GM19351 (cell line): ENCODE data around the gene GSK3A.

Source experiments
- ATAC-seq: cut with Tn5 transposase; IDR thresholded peaks from one replicate; pipeline ENCODE4 v1.9.1; 2021; ENCODE audit warnings: mild to moderate bottlenecking, moderate library complexity; ENCODE audit not compliant: unreplicated experiment

The GSK3A gene

GRCh38 chr19:42249769-42250168, 7.4 kb upstream of the GSK3A start:
- ATAC-seq: no peak

GRCh38 chr19:42249149-42249750, 6.8 kb upstream of the GSK3A start:
- no peak for ATAC-seq

GRCh38 chr19:42248270-42249148, 6.1 kb upstream of the GSK3A start:
- ATAC-seq: no peak

GRCh38 chr19:42247640-42248199, 5.3 kb upstream of the GSK3A start:
- no peak for ATAC-seq

DNA sequence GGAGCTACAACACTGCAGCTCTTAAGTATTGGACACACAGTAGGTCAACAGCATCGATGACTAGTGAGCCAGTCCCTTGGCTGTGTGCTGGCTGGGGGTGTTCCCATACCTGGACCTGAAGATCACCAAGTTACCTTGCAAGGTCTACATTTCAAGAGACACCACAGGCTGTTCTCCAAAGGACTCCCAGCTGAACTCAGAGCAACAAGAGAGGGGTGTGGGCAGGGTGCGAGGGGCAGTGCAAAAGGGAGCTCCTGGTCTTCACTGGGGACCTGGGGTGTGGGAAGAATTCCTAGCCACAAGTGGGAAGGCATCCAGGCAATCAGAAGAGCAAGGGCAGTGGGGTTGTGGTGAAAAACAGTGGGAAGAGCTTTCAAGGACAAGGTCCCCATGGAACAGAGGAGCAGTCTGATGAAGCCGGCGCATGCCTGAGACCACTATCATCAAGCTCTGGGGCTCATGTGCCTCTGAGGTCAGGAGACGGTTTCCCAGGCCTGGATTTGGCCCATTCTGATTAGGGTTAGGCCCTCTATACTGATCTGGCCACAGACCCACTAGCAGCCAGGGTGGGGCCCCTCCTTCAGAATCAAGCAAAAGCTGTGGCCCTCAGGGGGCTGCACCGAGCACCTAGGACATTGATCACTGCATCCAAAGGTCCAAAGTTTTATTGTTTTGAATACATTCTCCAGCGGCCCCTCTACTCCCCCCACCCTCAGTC, 4.7 kb upstream of the GSK3A start:
- ATAC-seq: no peak

GRCh38 chr19:42246143-42246921, 3.9 kb upstream of the GSK3A start:
- no peak for ATAC-seq

GRCh38 chr19:42245231-42245630, 2.8 kb upstream of the GSK3A start:
- no peak for ATAC-seq

DNA sequence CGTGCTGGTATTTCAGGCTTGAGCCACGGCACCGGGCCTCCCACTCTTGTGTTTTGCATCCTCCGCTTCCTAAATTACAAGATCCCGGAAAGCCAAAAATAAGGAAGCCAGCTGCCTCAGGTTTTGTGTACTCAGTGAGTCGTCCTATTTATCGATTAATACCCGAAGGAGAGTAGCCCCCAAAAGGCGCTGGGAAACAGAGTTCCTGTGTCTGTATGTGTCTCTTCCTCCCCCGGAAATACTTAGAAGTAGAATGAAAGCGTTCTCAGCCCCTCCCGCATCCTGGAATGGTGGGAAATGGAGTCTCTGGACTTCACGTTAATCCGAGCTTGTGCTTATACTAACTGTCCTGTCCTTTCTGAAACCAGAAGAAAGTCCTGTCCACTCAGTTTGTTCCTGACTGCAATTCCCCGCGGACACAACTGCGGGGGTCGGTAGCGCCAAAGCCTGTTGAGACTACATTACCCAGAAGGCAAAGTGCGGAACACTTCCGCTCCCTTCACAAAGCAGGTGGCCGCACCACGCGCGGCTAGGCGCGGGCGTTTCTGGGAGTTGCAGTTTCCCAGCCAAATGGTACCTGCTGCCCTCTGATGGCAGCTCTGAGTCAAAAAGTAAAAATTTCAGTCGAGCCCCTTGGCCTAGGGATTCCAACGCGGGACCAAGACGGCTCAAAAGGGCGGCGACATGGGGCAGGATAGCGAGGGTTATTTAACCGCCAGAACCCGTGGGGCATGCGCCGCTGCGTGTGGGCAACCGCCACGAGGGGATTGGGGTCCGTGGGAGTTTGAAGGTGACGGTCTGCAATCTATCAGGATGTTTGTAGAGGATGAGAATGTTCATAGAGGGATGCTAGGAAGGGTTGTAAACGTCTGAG, 2.2 kb upstream of the GSK3A start:
- peak; percentile 34 for ATAC-seq

DNA sequence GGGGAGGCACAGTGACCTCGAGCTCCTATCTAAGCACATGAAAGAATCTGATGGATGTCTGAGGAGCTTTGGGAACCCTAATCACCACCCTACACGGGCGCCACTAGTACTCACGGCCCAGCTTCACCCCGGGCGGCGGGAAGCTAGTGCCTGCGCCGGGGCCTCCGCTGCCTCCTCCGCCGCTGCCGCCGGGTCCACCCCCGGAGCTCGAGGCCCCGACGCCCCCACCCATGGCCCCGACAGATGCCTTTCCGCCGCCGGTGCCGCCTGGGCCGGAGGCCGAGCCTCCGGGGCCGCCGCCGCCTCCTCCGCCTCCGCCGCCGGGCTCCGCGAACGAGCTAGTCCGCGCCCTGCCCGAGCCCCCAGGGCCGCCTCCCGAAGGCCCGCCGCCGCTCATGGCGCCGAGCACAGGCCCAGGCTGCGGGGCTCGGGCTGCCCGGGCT, 312 bp downstream of the GSK3A start:
- no peak for ATAC-seq

DNA sequence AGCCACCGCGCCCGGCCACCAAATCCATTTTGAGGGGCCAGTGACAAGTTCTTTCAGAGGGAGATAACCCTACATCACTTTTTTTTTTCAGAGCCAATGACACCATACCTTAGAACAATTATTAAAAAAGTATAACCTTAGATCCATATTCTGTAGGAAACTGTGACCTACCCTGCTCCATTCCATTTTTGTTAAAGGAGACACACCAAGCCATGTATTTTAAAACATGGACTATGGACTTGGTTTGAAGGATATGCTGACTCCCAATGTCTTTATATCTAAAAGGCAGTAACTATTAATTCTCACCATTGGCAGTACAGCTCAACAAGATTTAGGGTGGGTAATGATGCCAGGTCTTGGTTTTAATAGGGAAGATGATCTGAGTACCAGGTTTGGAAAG, 1.1 kb downstream of the GSK3A start:
- ATAC-seq: no peak

DNA sequence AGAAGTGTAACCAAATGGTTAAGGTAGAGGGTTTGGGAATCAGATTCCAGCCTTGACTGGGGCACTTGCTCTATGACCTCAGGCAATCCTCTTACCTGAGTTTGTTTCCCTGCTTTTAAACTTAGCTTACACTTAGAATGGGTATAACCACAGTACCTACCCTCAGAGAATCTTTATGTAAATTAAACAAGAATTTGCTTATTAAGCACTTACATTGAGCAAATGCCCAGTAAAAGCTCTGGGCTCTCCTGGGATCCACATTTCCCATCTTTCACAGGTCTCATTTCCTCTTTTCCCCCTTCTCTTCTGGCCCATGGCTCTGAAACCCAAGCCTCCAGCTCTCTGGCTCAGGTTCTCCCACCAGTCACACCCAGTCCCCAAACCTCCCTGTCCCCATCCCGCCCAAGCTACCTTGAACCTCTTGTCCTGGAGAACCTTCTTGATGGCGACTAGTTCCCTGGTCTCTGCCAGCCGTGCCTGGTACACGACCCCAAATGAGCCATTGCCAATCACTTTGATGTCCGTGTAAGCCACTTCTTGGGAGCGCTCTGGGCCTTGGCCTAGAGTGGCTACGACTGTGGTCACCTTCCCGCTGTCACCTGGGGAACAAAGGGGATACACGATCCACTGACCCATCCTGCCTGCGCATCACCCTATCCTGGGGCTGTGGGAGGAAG, 2.7 kb downstream of the GSK3A start:
- no peak for ATAC-seq

DNA sequence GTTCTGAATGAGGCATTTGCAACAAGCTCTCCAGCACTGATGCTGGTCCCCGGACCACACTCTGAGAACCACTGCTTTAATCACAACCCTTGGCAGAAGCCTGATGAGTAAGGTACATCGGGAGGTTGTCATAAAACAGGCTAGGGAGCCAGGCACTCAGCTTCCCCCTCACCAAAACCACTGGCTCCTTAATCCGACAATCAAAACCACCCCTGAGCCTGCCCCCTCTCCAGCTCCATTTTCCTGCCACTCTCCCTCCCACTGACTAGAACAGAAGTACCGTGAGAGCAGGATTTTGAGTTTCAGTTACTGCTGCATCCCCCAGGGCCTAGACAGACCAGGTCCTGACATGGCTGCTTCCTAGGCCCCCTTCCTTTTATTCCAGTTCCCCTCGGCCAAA, 7.2 kb downstream of the GSK3A start:
- ATAC-seq: no peak

GRCh38 chr19:42234364-42234763, 8.0 kb downstream of the GSK3A start:
- no peak for ATAC-seq

DNA sequence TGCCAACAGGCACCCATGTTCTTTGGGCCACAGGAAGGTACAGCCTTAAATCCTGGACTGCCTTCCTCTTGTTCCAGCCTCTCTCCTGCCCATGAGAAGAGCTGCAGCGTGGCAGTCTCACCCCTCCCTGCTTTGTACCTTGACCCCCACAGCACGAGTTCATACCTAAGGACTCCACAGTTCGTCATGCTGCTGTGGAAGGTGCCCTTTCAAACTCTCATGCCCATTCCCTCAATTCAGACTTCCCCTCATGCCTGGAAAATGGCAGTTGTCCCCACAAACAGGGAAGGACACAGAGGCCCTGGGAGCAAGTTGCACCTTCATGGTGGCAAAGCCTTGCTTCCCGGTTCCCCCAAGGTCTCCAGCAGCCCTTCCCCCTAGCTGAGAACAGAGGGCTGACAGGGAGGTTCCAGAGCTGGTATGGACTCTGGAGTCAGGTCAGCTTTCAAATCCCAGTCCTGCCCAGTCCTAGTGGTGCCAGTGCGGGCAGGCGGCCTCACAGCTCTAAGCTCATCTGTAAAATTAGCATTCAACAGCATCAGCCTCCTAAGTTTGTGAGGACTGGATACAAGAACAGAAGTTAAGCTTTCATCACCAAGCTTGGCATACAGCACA, 8.6 kb downstream of the GSK3A start:
- no peak for ATAC-seq

- no peak for ATAC-seq
These were observed 9.3 kb downstream of the GSK3A start for GRCh38 chr19:42233106-42233505.

DNA sequence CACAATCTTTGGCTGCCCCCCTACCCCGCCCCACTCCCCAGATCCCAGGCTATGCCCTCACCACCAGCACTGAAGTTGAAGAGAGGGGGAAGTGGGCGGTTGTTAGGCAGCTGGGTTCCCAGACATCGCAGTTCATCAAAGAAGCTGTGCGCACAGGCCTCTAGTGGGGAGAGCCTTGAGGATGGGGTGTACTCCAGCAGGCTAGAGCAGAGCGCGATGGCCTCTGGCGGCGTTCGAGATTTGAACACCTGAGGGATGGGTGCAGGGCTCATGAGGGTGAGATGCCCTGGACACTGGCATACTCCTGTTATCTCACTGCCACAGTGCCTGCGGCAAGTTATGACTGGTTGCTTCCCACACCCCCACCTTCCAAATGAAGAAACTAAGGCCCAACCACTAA, 10.0 kb downstream of the GSK3A start:
- no peak for ATAC-seq

DNA sequence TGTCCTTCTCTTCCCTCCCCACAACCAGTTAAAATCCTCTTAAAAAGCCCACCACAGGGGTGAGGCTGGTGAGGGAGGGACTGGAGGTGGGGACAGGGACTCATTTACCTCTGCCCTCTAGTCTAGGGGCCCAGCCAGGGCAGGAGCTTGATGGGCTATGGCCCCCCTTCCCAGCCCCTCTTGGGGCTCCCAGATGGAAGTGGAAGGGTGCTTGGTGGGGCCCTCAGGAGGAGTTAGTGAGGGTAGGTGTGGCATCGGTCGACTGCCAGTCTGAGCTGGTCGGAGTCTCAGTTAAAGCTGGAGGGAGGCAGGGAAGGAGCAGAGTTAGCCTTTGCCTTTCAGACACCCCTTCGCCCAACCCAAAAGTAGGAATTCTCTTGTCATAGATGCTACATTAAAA, 11.8 kb downstream of the GSK3A start:
- no peak for ATAC-seq

GRCh38 chr19:42229855-42230351, 12.5 kb downstream of the GSK3A start:
- no peak for ATAC-seq
